GM12892 (cell line): ENCODE results near the gene TMEM127.

ENCODE experiments used
- DNase-seq: peaks from one replicate; pipeline ENCODE4 v3.0.0; 2011; ENCODE audit not compliant: insufficient read length
- FAIRE-seq: peaks from 2 replicates; lab custom pipeline; 2011; peaks lifted over from hg19 to GRCh38; lab: Jason Lieb, UNC
- POLR2A ChIP-seq: IDR thresholded peaks from 2 replicates; pipeline ENCODE4 v1.6.1; 2011; ENCODE audit warnings: low read depth, low read length, control low read depth
- POLR2AphosphoS5 ChIP-seq: IDR thresholded peaks from 2 replicates; pipeline ENCODE4 v1.6.1; 2011; ENCODE audit warnings: low read depth, low read length, control low read depth
- TAF1 ChIP-seq: IDR thresholded peaks from 2 replicates; pipeline ENCODE4 v1.6.1; 2011; ENCODE audit warnings: low read depth, mild to moderate bottlenecking, control low read depth, low read length, borderline replicate concordance

Gene TMEM127

DNA sequence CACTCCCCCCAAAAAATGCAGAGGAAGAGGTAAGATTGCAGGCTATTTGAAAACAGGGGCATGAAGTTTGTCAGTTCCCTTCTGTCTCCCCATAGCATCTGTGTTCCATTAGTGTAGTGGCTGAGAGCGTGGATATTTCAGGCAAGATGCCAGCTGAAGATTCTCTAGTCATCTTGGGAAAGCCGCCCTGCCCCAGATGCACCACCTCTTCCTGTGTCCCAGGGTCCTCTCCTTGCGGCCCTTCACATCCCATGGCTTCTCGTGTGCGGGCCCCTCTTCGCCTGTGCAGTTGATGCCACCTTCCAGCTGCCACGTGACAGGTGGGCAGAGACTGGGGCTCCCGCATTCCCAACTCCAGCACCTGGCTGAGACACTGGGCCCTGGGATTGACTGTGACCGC is 16.1 kb downstream of the TMEM127 start:
- FAIRE-seq (no peak), DNase-seq (no peak)
- no peak; the same call in 1 of the 2 replicates for TF ChIP-seq POLR2AphosphoS5
- peak; percentile 17; the same call in 1 of the 2 replicates for TF ChIP-seq POLR2A

DNA sequence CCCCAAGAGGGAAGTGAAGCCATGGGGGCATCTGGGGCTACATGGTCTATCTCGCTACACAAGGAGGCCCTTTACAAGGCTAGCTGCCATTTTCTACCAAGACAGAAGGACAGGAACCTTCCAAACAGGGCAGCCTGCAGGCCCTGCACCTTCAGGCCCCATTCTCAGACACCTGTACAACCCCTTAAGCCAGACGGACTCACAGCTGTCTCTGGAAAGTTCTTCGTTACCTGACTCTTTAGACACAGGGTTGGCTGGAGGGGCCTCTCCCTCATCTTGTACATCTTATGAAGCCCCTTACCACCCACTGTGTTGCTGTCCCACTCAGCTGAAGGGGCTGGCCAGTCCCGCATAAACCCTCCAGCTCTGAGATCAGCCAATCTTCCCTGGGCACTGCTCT is 17.2 kb downstream of the TMEM127 start:
- no peak for FAIRE-seq
- no peak for TF ChIP-seq POLR2AphosphoS5
- no peak for TF ChIP-seq TAF1
- no peak for TF ChIP-seq POLR2A
- DNase-seq, result no peak

DNA sequence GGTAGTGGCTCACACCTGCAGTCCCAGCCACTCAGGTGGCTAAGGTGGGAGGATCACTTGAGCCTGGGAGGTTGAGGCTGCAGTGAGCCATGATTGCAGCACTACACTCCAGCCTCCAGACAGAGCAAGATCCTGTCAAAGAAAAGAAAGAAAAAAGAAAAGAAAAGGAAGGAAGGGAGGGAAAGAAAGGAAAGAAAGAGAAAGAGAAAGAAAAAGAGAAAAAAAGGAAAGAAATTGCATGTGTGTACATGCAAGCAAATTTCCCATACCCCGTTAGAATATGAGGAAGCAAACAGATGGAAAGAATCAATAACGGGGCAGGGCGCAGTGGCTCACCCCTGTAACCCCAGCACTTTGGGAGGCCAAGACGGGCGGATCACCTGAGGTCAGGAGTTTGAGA is 17.9 kb downstream of the TMEM127 start:
- FAIRE-seq (no peak), DNase-seq (no peak)
- TF ChIP-seq TAF1, result no peak

DNA sequence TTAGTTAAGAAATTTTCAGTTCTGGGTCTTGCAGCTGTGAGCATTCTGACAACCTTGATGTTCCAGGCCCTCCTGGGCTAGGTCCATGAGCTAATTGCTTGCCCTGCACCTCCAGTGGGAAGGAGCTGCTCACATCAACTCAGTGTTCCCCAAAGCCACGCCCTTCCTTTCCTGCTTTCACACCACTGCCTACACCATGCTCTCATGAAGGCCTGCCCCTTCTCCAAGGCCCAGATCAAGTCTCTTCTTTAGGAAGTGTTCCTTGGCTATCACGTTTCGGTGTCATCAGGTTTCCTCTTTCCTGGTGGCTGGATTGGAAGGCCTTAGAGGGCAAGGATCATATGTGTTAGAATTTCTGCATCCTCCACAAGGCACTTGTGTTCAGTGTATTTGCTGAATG is 18.8 kb downstream of the TMEM127 start:
- TF ChIP-seq TAF1, result no peak
- TF ChIP-seq POLR2A, result no peak
- no peak for TF ChIP-seq POLR2AphosphoS5
- no peak for FAIRE-seq
- no peak for DNase-seq

DNA sequence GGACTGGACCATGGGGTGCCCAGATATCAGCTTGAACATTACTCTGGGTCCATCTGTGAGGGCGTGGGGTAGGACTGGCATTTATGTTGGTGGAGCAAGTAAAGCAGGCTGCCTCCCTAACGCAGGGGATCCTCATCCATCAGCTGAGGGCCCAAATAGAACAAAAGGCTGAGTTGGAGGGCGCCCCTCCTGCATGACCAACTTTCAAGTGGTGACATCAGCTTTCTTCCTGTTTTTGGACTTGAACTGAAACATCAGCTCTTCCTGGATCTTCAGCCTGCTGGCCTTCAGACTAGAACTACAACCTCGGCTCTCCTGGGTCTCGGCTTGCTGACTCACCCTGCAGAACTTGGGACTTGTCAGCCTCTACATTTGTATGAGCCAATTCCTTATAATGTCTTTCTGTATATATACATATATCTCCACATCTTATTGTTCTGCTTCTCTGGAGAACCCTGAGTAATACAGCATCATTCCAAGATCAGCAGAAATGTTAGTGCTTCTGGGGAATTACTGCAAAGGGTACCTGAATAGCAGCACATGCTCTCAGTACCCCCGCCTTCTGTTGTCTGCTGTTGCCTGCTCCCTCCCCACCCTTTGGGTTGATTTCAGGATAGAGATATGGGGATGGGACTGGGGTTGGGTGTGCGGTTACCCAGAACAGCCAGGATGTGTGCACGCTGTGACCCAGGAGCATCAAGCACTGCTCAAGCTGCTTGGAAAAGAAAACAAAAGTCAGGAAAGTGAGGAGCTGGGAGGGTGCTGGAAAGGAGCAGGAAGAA is 20.0 kb downstream of the TMEM127 start:
- TF ChIP-seq TAF1 (no peak), POLR2AphosphoS5 (no peak), POLR2A (no peak)
- DNase-seq (no peak), FAIRE-seq (no peak)

DNA sequence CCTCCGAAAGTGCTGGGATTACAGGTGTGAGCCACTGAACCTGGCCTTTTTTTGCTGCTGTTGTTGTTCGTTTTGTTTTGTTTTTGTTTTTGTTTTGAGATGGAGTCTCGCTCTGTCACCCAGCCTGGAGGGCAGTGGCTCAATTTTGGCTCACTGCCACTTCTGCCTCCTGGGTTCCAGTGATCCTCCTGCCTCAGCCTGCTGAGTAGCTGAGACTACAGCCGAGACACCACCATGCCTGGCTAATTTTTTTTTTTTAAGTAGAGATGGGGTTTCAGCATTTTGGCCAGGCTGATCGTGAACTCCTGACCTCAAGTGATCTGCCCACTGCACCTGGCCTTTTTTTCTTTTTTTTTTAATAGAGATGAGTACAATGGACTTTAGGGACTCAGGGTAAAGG is 22.0 kb downstream of the TMEM127 start:
- FAIRE-seq, result no peak

DNA sequence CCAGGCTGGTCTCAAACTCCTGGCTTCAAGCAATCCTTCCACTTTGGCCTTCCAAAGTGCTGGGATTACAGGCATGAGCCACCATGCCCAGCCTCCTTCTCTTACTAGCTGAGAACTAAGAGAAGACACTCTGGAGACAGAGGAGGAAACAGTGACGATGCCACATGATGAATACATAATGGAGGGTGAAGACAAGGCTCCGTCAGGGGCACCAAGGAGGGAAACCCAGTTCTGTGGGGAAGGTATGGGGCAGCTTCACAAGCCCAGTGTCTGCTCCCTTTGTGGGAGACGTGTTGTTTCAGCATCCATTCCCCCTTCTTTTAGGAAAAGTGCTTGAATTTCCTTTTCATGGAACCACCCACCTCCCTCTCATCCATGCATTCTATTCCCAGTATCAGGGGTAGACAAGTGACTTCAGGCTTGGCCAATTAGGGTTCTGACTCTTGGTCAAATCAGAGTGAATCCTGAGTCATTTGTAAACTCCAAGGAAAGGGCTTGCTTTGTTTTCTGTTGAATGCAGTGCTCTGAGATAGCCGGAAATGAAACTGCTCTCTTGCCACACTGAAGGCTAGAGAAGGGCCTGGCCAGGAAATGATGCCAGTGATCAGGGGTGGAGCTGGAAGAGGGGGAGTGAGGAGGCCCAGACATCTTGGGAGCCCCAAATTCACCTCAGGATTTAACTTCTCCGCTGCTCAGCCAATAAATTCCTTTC is 23.7 kb downstream of the TMEM127 start:
- DNase-seq, result peak; percentile 65
- TF ChIP-seq POLR2A (no peak; the same call in 1 of the 2 replicates), POLR2AphosphoS5 (peak; percentile 37; the same call in 1 of the 2 replicates), TAF1 (peak; percentile 51; the same call in 1 of the 2 replicates)
- peak; percentile 86 for FAIRE-seq

More for the DNA sequence above, 22.0 kb downstream of the TMEM127 start:
- no peak for DNase-seq
- TF ChIP-seq POLR2A (no peak), POLR2AphosphoS5 (no peak), TAF1 (no peak)

DNA sequence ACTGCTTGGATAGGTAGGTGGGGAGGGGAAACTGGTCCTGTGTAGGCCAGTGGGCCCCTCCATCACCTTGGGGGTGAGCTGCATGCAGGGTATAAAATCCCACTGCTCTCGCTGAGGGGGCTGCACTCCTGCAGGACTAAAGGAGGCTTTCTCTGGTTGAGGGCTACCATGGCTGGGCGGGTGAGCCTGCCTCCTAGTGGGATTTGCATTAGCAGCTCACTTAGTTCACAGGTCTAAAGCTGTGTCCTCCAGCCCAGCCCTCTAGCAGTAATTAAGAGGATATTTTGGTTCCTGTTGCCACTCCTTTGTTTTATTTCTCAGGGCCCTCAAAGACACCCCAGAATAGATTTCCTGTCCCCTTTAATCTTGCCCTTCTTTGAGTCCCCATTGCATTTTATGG is 24.6 kb downstream of the TMEM127 start:
- TF ChIP-seq TAF1, result no peak
- no peak for TF ChIP-seq POLR2AphosphoS5
- FAIRE-seq (no peak), DNase-seq (no peak)

DNA sequence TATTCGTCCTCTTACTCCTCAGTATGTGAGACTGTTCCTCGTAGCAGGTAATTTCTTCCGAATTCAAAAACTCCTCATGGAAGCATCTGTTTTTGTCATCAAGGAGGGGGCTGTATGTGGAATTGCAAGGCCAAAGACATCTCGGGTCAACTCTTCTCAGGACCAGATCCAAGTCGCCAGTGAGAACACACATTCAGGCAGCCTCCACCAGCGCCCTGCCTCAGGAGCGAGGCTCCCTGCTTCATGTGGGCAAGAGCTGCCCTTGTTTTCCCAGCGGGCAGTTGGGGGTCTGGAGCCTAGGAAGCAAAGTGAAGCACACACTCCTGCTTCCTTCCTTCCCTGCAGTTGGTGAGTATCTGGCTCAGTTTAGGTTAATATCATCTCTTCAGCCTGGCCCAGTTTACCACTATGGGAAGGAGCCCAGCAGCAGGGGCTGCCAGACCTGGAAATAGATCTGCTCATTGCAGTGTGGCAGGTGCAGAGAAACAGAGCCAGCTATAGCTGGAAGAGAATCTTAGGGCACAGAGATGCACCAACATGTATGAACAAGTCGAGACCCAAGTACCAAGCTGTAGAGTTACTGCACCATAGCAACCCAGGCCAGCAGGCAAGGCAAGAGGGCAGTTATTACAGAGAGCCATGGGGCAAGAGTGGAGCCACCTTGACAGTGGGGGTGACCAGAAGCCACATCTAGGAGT is 25.3 kb downstream of the TMEM127 start:
- no peak for TF ChIP-seq POLR2A
- TF ChIP-seq TAF1, result no peak
- DNase-seq (no peak), FAIRE-seq (no peak)

DNA sequence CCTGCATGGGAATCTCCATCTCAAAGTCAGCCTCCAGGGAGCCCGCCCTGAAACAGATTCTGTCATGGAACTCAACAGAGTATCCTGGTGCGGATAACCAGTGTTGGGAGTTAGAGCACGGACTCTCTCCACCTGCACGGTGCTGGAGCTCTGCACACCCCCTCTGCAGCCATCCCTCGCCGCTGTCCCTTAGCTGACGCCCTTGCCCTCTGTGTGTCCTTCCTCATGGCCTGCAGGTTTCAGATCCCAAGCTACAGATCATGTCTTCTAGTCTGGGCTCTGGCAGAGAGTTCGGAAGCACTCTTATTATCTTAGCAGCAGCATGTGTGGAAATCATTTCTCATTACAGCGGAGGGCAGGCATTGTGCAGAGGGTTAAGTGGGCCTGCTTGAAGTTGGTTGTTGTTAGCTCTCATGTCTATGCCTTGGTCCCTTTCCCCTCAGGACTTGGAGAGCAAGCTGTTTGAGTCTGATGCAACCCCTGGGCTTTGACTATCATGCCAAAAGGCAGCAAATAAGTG is 26.0 kb downstream of the TMEM127 start:
- FAIRE-seq, result no peak
- TF ChIP-seq TAF1 (no peak), POLR2AphosphoS5 (no peak), POLR2A (no peak)
- no peak for DNase-seq

DNA sequence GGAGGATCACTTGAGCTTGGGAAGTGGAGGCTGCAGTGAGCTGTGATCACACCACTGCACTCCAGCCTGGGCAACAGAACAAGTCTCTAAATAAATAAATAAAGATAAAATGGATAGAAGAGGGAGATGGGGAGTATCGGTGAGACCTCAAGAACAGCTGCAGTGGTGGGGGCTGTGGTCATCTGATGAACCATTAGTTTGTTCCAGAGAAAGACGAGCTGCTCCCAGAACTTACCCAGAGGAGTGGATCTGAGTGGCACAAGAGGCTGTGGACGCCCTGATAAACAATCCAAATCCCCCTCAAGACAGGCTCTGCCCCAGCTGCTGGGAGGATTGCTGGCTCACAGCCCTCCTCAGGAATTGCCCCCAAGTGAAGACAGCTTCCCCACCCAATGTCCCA is 26.7 kb downstream of the TMEM127 start:
- no peak for DNase-seq
- TF ChIP-seq TAF1, result no peak
- no peak for TF ChIP-seq POLR2A
- no peak for TF ChIP-seq POLR2AphosphoS5
- no peak for FAIRE-seq

DNA sequence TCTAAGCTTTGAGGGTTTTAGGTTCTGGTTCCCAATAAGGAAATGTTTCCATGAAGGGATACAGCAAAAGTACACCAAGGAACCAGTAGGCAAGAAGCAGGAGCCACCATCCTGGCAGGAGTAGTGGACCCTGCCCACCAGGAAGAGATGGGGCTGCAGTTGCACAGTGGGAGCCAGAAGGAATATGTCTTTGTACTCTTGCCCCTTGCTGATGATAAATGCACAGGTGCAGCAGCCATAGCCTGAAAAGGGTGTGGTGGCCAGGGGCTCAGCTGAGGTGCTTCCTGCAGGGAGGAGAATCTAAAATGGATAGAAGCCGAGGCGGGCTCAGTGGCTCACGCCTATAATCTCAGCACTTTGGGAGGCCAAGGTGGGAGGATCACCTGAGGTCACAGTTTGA is 27.5 kb downstream of the TMEM127 start:
- no peak for FAIRE-seq
- TF ChIP-seq POLR2AphosphoS5, result no peak
- no peak for TF ChIP-seq POLR2A
- no peak for TF ChIP-seq TAF1
- DNase-seq, result no peak
